Stimulated activated CD4-positive, alpha-beta T cell treated with anti-CD3 and anti-CD28 coated beads, Interleukin-2, amount 100 ng/mL, for 4 hours (primary cell): ENCODE measurements around the gene TRPM1.

ENCODE experiments used
- DNase-seq: peaks from one replicate; pipeline ENCODE4 v3.0.0-alpha.2; 2020; ENCODE audit warnings: low read depth

TRPM1 gene

DNA sequence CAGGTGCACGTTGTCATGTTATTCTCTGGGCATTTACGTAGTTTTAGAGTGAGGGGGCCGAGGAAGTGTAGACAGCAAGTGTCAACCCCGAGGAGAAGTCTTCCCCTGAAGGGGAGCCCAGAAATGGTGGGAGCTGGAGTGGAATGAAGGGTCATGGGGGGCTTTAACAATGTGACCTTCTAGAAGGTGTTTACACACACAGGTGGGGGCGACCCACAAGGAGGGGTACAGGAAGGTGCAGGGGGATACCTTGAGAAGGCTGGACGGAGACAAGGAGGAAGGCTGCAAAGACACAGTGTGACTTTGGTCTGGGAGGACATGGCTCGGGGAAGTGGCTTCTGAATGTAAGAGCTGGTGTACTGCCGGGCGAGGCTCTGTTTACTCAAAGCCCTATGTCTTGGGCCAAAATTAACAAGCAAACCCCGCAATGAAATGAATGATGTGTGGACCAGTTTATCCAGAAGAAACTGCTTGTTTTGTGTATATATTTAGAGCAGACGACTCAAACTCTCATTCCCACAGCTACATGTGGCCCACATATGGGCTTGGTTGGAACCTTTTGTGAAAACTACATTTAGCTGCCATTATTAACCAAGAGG, 18.7 kb downstream of the TRPM1 start:
- no peak for DNase-seq

GRCh38 chr15:31081588-31082250, 19.8 kb downstream of the TRPM1 start:
- DNase-seq = no peak

- no peak for DNase-seq
Observed at GRCh38 chr15:31081056-31081455, 20.5 kb downstream of the TRPM1 start.

- DNase-seq = peak; percentile 0
Observed at GRCh38 chr15:31080591-31081014, 20.9 kb downstream of the TRPM1 start.

DNA sequence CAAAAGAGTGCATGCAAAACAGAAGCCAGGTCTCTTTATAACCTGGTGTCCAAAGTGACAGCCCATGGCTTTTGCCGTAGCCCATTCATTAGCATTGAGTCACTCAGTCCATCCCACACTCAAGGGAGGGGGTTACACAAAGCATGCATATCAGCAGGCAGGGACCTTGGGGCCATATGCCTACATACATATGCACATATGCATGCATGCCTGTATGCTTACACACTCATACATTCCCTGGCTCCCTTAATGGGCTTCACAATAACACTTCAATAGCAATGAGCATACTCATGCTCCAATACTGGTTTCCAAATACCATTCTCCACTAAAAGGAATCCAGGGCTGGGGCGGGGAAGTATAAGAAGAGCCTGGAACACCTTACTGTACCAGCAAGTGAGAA, 22.0 kb downstream of the TRPM1 start:
- DNase-seq = no peak

GRCh38 chr15:31078471-31078870, 23.1 kb downstream of the TRPM1 start:
- no peak for DNase-seq

- DNase-seq = no peak
Observed at GRCh38 chr15:31077941-31078340, 23.6 kb downstream of the TRPM1 start.

- no peak for DNase-seq
Observed at GRCh38 chr15:31077181-31077580, 24.3 kb downstream of the TRPM1 start.

DNA sequence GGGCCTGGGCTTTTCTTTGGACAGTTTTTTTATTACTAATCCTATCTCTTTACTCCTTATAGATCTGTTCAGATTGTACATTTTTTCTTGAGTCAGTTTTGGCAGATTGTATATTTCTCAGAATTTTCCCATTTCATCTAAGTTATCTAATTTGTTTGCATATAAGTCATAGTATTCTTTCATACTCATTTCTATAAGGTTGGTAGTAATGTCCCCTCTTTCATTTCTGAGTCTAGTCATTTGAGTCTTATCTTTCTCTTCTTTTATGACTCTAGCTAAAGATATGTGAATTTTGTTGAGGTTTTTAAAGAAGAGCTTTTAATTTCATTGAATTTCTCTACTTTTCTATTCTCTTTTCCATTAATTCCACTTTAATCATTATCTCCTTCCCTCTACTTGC, 27.2 kb downstream of the TRPM1 start:
- DNase-seq = no peak

DNA sequence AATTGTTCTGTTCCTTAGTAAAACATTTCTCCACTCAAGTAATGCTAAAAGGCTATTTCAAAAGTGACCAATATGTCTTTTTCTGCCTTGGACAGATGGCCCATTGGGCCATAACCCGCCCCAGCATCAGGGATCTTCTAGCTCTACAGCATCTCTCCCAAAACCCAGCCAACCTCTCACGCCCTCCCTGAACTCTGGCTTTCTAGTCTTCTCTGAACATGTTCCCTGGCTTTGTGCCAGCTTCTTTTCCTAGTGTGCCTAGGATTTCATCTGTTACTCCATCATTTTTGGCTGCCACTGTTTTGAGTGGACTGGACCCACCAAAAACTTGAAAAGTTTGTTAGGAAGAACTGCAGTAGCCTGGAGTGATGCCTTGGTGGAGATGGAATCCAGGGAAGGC, 30.7 kb downstream of the TRPM1 start:
- no peak for DNase-seq

DNA sequence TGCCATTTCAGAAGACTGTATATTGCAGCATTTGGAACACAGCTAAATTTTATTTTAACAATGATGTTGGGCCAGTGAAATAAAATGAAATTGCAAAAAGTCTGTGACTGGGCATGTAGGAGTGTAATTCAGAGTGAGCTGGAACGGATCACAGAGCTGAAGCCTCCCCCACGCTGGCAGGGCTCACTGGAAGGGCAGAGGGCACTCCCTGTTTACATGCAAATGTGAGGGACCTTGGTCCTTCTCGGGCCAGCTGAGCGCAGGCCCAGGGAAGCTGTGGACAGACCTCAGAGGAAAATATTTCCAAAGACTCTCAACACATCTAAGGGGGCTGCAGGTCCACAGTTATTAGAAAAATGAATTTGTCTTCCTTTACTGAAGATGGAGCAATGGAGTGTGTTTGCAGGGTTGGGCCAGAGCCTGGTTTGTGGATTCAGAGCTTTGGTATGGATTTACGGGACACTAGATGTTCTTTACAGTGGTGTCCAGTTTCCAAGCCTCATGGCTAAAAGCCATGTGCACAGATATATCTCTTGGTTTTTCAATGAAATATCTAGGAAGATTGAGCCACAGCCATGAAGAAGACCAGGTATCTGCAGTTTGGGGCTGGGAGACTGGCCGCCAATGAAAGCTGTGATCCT, 32.0 kb downstream of the TRPM1 start:
- DNase-seq = no peak

- DNase-seq = no peak
Observed at GRCh38 chr15:31067890-31068603, 33.5 kb downstream of the TRPM1 start.

GRCh38 chr15:31065824-31066223, 35.7 kb downstream of the TRPM1 start:
- DNase-seq = no peak

- DNase-seq = no peak
Observed at GRCh38 chr15:31062911-31063310, 38.6 kb downstream of the TRPM1 start.

DNA sequence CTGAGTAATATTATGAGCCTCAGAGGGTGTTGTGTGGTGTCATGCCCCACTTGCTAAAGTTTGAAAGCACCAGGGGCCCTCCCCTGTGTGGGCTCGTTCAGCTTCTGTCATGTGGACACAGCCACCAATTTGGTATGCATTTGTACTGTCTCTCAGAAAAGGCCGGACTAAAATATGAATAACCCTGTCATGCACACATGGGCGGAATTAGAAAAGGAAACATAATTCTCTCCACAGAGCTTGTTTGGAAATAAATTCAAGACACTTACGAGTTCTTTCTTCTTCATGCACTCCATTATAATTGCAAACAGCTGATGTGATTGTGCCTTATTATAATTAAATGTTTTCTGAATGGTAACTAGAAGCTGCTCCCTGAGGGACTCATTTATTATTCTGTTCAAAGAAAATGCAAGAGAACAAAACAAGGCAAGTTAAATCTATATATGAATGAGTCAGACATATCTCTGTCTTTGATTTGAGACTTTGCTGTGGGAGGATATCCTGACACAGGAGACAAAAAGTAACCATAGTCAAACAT, 39.1 kb downstream of the TRPM1 start:
- no peak for DNase-seq

GRCh38 chr15:31060429-31061140, 40.9 kb downstream of the TRPM1 start:
- no peak for DNase-seq

DNA sequence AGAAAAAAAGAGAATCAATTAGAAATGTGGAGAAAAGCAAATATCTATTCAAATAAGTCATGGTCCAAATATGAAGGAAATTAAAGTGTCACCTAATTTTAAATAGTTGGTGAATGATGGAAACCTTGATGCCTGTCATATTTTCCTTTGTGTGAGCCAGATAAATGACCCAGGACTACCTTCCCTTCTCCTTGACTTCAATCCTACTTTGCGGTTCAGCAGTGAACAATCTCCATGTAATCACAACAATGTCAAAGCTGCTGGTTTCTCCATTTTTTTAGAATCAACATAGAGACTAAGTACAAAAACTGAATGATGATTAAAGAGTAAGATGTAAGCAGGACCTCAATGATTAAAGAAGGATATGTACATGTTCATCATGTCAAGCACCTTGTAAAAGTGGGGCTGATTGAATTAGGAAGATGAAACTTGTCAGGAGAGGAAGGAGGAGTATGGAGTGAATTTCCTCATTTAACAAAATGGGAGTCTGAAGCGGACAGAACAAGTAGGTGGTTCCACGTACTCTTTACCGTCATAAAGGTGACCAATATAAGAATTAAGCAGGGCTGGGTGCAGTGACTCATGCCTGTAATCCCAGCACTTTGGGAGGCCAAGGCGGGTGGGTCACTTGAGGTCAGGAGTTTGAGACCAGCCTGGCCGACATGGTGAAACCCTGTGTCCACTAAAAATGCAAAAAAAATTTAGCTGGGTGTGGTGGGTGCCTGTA, 43.1 kb downstream of the TRPM1 start:
- no peak for DNase-seq

- DNase-seq = no peak
Observed at GRCh38 chr15:31051496-31052080, 49.9 kb downstream of the TRPM1 start.

DNA sequence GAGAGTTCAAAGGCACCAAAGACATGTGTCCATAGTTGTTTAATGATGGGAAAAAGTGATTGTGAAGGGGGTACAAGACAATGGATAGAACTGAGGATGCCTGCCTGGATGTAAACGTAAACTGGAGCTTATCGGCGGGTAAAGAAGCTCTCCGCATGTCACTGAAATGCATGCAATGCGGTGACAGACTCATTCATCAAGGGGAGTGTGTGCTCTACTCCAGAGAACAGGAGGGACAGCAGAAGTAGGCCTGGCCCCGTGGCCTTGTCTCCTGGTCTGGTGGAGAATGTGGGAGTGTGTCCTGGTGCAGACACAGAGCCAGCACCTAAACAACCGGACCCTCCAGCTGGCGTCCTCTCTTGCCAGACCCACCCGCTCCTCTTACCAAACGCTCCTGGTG, 50.6 kb downstream of the TRPM1 start:
- no peak for DNase-seq

GRCh38 chr15:31049682-31050615, 51.6 kb downstream of the TRPM1 start:
- DNase-seq = no peak
